Measurements from ENCODE around the gene SMIM26.

The SMIM26 gene

DNA sequence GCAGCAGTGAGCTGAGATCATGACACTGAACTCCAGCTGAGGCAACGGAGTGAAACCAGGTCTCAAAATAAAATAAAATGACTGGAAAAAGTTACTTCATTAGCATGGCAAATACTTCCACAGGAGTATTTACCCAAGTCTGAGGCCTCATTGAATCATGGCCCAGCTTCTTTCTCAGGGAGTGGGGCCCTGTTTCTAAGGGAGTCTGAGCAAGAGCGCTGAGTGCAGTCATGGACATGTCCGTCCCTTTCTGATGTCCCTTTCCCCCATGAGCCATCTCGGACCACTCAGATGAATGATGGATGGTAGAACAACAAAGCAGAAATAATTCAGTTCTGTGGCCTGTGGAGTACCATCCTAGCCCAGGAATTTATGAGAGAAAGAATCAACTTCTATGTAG, 12.8 kb downstream of the SMIM26 start:
- DNase-seq (ENCODE audit: low read depth in 2 of 2) = no peak

DNA sequence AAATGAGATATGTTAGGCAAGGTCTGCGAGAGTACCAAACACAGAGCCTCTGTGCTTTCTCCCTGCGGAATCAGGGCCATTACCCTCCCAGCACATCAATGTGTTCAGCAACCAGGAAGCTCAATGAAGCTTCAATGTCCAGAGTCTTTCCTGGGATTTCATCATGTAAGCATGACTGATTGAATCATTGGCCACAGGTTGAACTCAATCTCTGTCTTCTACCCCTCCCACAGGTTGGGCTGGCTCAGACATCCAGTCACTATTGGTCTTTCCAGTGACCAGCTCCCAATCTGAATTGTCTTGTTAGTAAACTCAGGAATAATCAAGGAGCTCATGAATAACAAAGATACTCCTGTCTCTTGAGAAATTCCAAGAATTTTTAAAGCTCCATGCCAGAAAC, 17.9 kb downstream of the SMIM26 start:
- DNase-seq (ENCODE audit: low read depth in 2 of 2) = no peak

DNA sequence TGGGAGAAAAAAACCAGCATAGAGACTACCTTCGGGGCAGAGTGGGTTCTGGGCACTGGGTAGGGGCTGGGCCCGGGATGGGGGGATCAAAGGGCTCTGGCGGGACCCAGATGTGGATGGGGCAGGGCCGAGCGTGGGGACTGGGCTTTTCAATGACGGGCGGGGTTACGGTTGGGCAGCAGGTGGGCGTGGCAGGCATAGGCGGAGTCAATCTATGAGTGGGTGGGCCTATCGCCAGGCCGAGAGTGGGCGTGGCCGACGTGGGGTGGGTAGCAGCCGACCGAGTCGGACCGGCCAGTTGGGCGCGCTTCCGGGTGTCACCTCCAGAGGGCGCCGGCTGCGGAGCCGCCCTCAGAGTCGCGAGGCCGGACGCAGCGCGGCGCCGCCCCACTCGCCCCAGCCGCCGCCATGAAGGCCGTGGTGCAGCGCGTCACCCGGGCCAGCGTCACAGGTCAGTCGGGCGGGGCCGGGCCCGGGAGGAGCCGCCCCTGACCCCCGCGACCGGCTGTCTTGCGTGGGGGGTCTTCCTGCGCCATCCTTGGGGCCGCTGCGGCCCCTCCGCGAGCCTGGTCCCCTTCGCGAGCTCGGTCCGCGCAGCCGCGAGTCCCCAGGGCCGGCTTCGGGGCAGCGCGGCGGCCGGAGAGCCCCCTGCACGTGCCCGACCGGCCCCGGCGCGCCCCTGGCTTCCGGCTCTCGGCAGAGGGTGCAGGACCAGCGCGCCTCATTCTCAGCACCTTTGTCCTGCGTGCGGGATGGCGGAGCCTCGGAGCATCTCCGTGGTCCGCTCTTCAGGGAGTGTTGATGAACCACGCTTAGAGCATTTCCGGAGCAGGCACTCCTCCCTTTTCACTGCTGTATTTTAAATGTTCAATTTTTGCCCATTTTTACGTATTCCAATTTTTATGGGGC, 20.7 kb downstream of the SMIM26 start, which contains the start of gene DTD1:
DTD1 (plus strand) TSS at position 390 of the 909 bp plus-strand sequence; CDS start at position 409, 19 bp downstream.
- peak; percentile 90 for DNase-seq (ENCODE audit: low read depth in 2 of 2)

DNA sequence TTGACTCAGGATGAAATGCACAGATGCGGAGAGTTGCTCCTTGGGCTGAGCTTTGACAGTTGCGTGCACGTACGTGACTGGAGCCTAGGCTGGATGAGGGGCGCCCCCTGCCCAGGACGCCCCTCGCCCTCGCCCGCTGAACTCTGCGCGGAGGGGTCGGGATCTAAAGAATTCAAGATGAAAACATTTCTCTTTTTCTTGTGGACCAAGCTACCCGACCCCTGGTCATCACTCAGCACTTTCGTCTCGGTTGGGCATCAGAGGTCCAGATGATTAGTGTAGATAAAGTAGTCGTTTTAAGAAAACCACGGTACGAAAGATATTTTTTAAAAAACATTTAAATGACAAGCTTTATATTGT, 21.3 kb downstream of the SMIM26 start:
- no peak for DNase-seq (ENCODE audit: low read depth in 2 of 2)

DNA sequence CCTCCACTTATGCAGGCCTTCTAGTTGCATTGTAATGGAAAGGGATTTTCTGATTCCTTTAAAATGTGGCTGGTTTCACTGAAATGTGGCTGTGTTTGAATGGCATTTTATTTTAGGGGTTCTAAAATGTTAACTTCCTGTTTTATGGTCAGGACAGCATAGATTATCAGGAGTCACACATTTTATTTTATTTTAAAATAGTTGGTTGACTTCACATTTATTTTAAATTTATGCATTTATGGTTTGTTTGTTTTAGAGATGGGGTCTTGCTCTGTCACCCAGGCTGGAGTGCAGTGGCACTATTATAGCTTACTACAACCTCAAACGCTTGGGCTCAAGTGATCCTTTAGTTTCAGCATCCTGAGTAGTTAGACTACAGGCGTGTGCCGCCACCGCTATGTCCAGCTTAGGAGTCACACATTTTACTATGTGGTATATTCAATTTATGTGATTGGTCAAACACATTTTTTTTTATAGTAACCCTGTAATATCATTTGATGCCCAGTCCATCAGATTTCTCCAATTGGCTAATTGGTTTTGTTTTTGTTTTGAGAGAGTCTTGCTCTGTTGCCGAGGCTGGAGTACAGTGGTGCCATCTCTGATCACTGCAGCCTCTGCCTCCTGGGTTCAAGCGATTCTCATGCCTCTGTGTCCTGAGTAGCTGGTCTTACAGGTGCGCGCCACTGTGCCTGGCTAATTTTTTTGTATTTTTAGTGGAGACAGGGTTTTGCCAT, 22.9 kb downstream of the SMIM26 start:
- no peak for DNase-seq (ENCODE audit: low read depth in 2 of 2)

DNA sequence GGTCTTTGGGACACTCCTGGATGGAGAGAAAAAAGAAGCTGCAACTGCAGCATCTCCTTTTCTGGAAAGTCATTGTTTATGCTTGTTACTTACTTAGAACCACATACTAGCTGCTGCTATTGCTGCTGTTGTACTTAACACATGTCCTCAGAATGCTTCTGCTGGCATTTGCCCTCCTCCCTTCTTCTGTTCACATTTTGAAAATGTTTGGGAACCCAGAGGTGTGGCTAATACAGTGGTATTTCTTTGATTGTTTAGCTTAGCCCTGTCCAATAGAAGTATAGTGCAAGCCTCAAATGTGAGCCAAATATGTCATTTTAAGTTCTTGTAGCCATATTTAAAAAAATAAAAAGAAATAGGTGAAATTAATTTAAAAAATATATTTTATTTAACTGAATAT, 29.0 kb downstream of the SMIM26 start:
- DNase-seq (ENCODE audit: low read depth in 2 of 2) = no peak

DNA sequence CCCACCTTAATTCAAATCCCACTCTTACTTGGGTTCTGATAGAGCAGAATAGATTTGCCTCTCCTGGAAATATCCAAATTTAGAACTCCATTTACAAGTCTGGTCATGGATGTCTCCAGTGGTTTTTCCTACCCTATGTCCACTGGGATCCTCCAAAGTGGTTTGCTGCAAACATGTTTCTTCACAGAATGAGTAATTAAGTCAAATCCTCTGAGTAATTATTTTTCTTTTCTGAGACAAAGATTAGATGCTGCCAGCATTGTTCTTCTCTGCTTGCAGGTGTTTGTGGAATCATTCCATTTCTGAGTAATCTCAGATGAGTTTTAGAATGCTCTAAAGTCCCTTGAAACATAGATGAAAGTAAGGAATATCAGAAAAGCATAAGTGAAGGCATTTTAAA, 42.5 kb downstream of the SMIM26 start:
- DNase-seq (ENCODE audit: low read depth in 2 of 2) = no peak

DNA sequence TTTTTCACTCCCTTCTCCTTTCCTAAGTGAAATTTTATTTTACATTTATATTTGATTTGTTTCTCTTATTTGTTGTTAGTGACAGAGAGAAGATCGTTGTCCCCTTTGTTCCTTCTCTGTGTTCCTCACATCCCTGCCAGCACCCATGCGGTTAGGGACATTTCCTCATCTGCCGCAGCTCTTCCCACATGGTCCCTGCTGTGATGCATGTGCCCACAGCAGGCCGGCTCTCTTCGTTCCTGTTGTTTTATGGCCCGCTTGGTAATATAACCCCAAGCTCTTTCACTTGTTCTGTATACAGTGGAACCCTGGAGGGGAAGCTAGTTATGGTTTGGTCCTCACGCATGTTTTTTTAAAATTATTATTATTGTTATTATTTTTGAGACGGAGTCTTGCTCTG, 44.3 kb downstream of the SMIM26 start:
- no peak for DNase-seq (ENCODE audit: low read depth in 2 of 2)

DNA sequence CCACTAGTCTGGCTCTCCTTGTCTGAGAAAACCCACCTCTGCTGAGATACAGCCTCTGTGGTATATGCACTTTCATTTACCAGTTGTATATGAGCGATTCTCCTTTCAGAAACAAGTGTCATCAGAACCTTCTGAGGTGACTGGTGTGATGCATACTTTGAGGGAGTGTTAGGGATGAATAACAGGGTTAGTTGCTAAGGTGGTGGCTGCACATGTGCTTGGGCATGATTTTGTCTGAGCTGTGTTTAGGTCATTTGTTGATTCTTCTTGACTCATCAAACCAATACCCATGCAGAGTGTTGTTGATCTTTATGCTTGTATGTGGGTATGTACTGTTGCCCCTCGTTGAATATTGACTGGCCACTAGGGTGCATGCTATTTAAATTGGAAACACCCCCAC, 46.3 kb downstream of the SMIM26 start:
- DNase-seq (ENCODE audit: low read depth in 2 of 2) = no peak

DNA sequence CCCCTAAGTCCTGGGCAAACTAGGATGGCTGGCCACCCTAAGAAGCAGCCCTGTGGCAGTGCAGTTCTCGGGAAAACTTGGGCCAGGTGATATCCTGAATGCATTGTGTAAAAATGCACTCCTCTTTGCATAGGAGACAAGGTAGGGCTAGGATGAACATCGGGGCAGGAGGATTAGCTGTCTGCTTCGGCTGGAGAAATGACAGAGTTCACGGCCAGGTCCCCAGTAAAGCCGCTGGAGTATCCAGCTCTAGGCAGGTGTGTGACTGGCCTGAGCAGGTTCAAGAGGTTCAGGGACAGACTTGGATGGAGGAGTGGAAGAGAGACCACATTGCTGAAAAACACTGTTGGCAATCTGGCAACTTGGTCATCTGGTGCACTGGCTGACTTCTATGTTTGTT, 47.0 kb downstream of the SMIM26 start:
- DNase-seq (ENCODE audit: low read depth in 2 of 2) = no peak

DNA sequence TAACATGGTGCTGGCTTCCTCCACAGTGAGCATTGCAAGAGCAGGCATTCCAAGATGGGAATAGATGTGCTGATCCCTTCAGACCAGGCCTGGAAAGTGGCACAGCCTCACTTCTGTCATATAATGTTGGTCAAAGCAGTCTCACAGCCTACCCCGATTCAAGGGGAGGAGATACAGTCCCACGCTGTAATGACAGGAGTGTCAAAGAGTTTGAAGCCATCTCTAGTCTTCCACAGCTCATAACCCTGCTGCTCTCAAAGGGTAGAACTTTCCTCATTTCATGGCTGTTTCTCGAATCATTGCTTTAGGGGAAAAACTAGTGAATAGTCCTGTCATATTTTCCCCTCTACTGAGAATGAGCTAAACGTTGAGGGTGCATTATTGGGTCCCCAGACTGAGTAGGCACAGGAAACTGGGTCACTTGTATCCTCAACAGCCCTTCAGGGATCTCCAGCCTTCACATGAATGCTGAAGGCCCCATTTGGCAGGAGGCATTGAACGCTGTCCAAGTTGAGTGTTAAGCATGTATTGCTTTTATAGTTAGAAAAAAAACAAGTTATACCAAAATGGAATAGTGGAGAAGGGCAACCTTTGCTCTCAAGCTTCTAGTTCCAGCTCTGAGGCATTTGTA, 47.9 kb downstream of the SMIM26 start:
- no peak for DNase-seq (ENCODE audit: low read depth in 2 of 2)
